Measurements from ENCODE around the gene RILPL1.
"Not testable (repeated sequence)": the region's sequence is repeated elsewhere in the genome, so short reads cannot be mapped to it uniquely, and the experiment has no call there.

RILPL1 gene

GRCh38 chr12:123529686-123530085 is 3.8 kb downstream of the RILPL1 start:
- DNase-seq = no peak

GRCh38 chr12:123528858-123529257 is 4.7 kb downstream of the RILPL1 start:
- no peak for DNase-seq

GRCh38 chr12:123526542-123527080 is 6.9 kb downstream of the RILPL1 start:
- no peak for DNase-seq

GRCh38 chr12:123524378-123524777 is 9.1 kb downstream of the RILPL1 start:
- no peak for DNase-seq

- no peak for DNase-seq
Observed at GRCh38 chr12:123523518-123523917, 10.0 kb downstream of the RILPL1 start.

- no peak for DNase-seq
Observed at GRCh38 chr12:123522164-123522563, 11.4 kb downstream of the RILPL1 start.

GRCh38 chr12:123520567-123521474 is 12.7 kb downstream of the RILPL1 start:
- DNase-seq = no peak

GRCh38 chr12:123519141-123520001 is 14.1 kb downstream of the RILPL1 start:
- DNase-seq = no peak

GRCh38 chr12:123516216-123516780 is 17.2 kb downstream of the RILPL1 start:
- no peak for DNase-seq

- not testable (repeated sequence) for DNase-seq
Observed at GRCh38 chr12:123514582-123515221, 18.8 kb downstream of the RILPL1 start.

GRCh38 chr12:123513805-123514204 is 19.7 kb downstream of the RILPL1 start:
- no peak for DNase-seq

- no peak for DNase-seq
Observed at GRCh38 chr12:123512838-123513665, 20.5 kb downstream of the RILPL1 start.

GRCh38 chr12:123506843-123507236 is 26.7 kb downstream of the RILPL1 start:
- no peak for DNase-seq

- no peak for DNase-seq
Observed at GRCh38 chr12:123506059-123506842, 27.3 kb downstream of the RILPL1 start.

- no peak for DNase-seq
Observed at GRCh38 chr12:123502163-123502704, 31.3 kb downstream of the RILPL1 start.

- no peak for DNase-seq
Observed at GRCh38 chr12:123499332-123499731, 34.2 kb downstream of the RILPL1 start.

GRCh38 chr12:123498126-123498825 is 35.2 kb downstream of the RILPL1 start:
- no peak for DNase-seq

- no peak for DNase-seq
Observed at GRCh38 chr12:123497065-123497464, 36.5 kb downstream of the RILPL1 start.

- no peak for DNase-seq
Observed at GRCh38 chr12:123494124-123494851, 39.2 kb downstream of the RILPL1 start.
